ENCODE measurements around the gene CNTNAP3.
"Not testable (repeated sequence)": the region's sequence is repeated elsewhere in the genome, so short reads cannot be mapped to it uniquely, and the experiment has no call there.

- not testable (repeated sequence) for TF ChIP-seq CHD4 (IDR thresholded peaks at IDR 0.05; ENCODE audit: borderline replicate concordance); RNF2 (IDR thresholded peaks at IDR 0.05; ENCODE audit: borderline replicate concordance, low read depth); CTCF (IDR thresholded peaks at IDR 0.05); RAD21 (conservative IDR thresholded peaks at IDR 0.05 in 1 of 2, IDR thresholded peaks at IDR 0.05 in 1 of 2); POLR2A (IDR thresholded peaks at IDR 0.05; ENCODE audit: low read length)
Measured at GRCh38 chr9:39067683-39068082, 220.3 kb downstream of the CNTNAP3 start.

Measured in A549 (cell line).